NCI-H2171 treated with DMSO at 0.1 percent for 48 hours (cell line): Measurements from ENCODE around the gene ACAD8.
A peak's percentile ranks its signal among the peaks of the same experiment; 100 is the strongest.
"Not testable (repeated sequence)": the region's sequence is repeated elsewhere in the genome, so short reads cannot be mapped to it uniquely, and the experiment has no call there.

Source experiments
- DNase-seq: peaks from one replicate; lab custom pipeline; 2025; lab: John Stamatoyannopoulos, UW

ACAD8 gene

DNA sequence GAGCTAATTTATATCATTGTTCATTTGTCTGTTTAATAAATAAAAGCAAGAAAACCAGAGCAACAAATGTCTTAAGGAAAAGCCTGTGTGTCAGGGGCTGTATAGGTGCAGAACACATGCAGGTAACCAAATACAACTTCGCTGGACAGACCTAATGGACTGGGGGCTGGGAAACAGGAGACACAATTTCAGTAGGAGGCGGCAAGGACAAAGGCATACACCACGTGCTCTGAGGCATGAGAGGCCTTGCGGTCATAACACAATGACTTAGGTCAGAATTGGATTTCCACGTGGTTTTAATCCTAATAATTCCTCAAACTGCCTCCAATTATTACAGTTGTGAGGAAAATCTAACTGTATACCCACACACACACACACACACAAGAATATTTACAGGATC, 14.1 kb downstream of the ACAD8 start:
- DNase-seq, result no peak

DNA sequence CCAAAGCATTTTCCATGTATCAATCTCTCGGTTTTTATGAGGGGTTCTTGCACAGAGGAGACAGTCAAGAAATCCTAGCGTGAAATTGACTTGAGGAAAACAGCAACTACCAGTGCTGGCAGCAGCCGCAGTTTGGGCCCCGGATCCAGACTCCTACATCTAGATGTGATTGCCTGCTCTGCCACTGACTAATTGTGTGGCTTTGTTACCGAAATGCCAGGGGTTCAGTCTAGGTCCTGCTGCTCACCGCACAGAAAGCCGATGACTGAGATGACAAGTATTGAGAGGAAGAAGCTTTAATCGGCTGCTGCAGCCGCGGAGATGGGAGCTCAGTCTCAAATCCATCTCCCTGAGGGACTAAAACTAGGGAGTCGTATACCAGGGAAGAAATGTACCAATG, 14.6 kb downstream of the ACAD8 start:
- DNase-seq, result no peak

- no peak for DNase-seq
These were observed 16.9 kb downstream of the ACAD8 start for GRCh38 chr11:134270250-134270714.

GRCh38 chr11:134271978-134272377, 18.6 kb downstream of the ACAD8 start:
- DNase-seq, result no peak

GRCh38 chr11:134272381-134273316, 19.3 kb downstream of the ACAD8 start:
- DNase-seq, result peak; percentile 14

- DNase-seq, result no peak
These were observed 19.9 kb downstream of the ACAD8 start for GRCh38 chr11:134273317-134273712.

DNA sequence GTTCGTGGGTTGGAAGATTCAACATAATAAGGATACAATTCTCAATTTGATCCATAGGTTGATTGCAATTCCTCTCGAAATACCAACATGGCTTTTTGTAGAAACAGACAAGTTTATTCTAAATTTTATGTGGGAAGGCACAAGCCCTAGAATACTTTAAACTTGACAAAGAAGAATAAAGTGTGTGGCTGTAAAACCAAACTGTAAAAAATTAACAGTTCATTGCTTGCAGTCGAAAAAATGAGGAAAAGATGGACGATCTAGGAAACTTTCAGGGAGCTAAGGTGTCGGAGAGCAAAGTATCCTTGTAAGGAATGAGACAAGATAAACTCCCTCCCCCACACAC, 21.8 kb downstream of the ACAD8 start:
- DNase-seq, result no peak

DNA sequence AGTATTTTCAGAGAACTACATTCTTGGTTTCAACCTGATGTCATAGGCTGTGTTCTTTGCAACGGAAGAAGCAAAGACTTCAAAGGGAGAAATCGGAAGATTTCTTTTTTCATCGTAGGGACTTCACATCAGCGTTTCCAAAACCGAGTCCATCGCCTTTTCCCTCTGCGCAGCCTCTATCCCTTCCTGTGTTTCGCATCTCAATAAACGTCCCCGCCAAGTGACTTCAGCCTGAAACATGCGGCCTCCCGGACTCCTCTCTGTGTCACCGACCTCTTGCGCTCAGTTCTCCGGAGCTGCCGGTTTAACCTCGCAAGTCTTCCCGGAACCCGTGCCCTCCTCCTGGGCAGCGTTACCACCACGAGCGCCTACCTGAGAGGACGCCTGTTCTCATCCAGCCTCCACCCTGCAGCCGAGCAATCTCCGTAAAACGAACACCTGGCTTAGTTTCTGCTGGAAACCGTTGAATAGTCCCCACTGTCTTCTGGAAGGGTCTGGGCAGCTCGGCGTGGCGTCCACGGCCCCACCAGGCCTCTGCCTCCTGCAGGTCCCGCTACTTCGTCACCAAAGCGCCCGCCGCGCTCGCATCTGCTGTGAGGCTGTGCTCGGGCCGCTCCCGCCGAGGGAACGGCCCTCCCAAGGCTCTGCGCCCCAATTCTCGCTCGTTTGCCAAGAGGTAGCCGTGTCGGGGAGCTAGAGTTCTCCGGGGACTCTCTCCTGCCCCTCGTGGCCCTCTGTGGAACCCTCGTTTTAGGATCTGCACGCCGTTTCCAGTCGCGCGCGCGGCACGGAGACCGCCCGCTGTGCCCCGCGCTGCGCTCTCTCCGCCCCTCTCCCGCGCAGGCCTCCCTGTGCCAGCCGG, 22.4 kb downstream of the ACAD8 start, which contains the start of gene GLB1L3:
Gene GLB1L3, plus strand, starts transcription at position 846 of the 862 bp plus-strand sequence. CDS start 362 bp downstream, outside the sequence.
- DNase-seq, result peak; percentile 69

DNA sequence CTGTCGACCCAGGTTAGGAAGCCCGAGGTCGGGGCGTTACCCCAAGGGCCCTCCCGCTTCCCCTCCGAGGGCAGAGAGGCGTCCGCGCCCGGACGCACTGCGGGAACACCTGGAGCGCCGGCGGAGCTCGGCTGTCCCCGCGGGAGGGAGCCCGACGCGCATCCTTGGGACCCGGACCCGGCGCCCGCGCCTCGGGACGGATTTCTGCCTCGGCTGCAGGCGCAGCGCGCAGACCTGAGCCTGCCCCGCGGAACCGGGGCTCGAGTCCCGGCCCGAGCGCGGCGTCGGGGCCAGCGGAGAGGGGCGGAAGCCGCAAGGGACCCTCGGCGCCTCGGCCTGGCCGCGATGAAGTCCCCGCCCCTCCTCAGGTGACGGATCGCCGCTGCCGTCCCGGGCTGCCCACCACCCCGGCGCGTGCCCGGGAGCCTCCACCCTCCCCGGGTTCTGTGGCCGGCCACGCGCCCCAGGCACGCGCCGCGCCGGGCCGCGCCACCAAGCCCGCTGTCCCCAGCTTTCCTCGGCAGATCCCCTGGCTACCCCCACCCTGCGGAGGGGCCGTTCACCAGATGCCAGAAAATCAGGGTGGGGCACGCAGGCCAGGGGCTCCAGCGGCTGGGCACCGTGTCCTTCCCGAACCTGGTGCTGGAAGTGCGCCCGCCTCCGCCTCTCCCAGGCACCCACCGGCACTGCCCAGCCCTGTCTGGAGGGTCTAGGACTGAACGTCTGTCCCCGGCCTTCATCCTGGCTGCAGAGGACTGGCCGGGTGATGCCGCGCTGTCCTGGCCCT, 23.2 kb downstream of the ACAD8 start:
- no peak for DNase-seq

- no peak for DNase-seq
These were observed 24.0 kb downstream of the ACAD8 start for GRCh38 chr11:134277183-134278001.

DNA sequence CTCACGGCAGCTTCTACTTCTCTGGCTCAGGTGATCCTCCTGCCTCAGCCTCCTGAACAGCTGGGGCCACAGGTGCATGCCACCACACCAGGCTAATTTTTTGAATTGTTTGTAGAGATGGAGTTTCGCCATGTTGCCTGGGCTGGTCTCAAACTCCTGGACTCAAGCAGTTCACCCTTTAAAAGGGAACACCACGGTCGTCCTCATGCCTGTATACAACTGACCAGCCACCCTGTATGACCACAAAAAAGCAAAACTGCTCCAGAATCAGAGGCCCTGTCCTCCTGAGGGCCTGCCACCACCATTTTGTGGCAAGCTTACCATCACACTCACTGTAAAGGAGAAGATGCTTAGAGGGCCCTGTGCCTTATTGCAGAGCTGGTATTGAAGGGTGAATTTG, 25.0 kb downstream of the ACAD8 start:
- DNase-seq, result no peak

DNA sequence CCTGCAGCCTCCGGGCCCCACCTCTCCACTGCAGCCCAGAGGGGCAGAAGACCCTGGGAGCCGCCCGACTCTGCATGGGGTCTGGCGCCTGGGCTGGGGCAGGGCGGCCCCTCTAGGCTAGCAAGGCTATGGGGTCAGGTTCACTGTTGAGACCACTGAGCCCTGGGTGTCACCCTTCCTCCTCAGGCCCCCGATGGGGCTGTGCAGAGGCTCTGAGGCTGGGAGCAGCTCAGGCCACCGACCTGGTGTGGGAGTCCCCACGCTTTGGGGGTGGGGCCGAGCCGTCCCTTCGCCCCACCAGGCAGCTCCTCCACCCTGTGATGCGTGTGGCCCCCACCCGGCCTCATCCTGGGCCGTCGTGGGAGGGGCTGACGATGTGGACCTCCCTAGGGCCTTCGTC, 28.3 kb downstream of the ACAD8 start:
- not testable (repeated sequence) for DNase-seq

GRCh38 chr11:134282121-134283045, 29.0 kb downstream of the ACAD8 start:
- no peak for DNase-seq

- DNase-seq, result no peak
These were observed 30.3 kb downstream of the ACAD8 start for GRCh38 chr11:134283461-134284230.

DNA sequence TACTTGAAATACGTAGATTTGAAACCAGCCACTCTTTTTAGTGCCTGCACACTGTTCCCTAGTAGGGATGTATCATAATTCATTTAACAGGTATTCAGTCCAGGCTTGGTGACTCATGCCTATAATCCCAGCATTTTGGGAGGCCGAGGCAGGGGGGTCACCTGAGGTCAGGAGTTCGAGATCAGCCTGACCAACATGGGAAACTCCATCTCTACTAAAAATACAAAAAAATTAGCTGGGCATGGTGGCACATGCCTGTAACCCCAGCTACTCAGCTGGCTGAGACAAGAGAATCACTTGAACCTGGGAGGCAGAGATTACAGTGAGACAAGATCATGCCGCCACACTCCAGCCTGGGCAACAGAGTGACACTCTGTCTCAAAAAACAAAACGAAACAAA, 31.0 kb downstream of the ACAD8 start:
- DNase-seq, result not testable (repeated sequence)

- no peak for DNase-seq
These were observed 34.2 kb downstream of the ACAD8 start for GRCh38 chr11:134287561-134287960.

GRCh38 chr11:134288486-134288885, 35.1 kb downstream of the ACAD8 start:
- DNase-seq, result no peak

DNA sequence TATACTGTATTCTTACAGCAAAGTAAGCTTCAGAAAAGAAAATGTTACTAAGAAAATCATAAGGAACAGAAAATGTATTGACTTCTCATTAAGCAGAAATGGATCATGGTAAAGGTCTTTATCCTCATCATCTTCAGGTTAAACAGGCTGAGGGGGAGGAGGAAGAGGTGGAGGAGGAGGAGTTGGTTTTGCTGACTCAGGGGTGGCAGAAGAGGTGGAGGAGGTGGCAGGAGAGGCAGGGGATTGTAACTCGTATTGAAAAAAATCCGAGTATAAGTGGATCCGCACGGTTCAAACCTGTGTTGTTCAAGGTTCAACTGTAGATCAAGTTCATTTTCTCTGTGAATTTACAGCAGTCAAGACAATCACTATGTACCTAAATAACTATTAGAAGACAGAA, 35.8 kb downstream of the ACAD8 start:
- DNase-seq, result no peak

- DNase-seq, result no peak
These were observed 36.4 kb downstream of the ACAD8 start for GRCh38 chr11:134289789-134290188.
